Stomach (tissue), 4 donors: Measurements from ENCODE around the gene RFC5.

Experiments
- POLR2A ChIP-seq, 4 donors: fragments of 450-650 bp; IDR thresholded peaks; one replicate each; pipeline ENCODE4 v1.6.1; 2016; ENCODE audit warnings: antibody characterized with exemption in 4 of 4, control low read depth in 2 of 4, mild to moderate bottlenecking in 1 of 4, moderate library complexity in 1 of 4
- POLR2AphosphoS5 ChIP-seq, 3 donors: sonication (generic); formaldehyde crosslinking; IDR thresholded peaks; one replicate each; pipeline ENCODE4 v1.6.1; 2016; ENCODE audit warnings: antibody characterized with exemption in 3 of 3
- TF ChIP-seq, protein P1 (sequence below), 7 experiments: fragments of 450-650 bp in 4 of 7; fragments of 200-600 bp in 3 of 7; sonication (generic) in 3 of 7; IDR thresholded peaks; one replicate each; pipeline ENCODE4 v1.5.1; 2016 to 2019; ENCODE audit warnings: antibody characterized with exemption in 7 of 7, control low read depth in 2 of 7, mild to moderate bottlenecking in 1 of 7

DNA sequence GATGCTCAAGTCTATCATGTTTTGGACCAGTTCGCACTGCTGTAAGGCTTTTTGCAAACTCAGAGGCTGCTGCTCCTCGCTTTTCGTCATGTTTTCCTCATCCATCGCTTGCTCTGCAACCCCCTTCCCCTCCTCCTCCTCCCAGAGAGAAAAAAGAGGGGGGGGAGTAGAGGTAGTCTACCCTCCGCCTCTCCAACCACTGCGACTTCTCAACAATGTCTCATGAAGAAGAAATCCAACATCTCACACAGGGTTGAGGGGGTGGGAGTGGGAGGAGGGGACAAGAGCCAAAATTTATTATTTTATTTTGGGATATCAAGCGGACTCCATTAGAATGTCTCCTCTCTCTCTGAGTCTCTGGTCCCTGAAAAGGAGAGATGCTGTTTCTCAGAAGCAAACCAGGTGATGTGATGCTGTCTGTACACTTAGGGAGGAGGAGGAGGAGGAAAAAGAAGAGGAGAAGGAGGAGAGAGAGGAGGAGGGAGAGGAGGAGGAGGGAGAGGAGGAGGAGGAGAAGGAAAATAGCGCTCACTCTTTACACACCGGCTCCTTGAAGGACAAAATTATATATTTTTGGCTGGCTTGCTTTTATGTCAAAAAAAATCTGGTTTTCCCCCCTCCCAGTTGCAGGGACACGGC is 48.2 kb upstream of the RFC5 start:
- no peak for TF ChIP-seq POLR2A (IDR thresholded peaks at IDR 0.05)
- TF ChIP-seq, protein P1, sequence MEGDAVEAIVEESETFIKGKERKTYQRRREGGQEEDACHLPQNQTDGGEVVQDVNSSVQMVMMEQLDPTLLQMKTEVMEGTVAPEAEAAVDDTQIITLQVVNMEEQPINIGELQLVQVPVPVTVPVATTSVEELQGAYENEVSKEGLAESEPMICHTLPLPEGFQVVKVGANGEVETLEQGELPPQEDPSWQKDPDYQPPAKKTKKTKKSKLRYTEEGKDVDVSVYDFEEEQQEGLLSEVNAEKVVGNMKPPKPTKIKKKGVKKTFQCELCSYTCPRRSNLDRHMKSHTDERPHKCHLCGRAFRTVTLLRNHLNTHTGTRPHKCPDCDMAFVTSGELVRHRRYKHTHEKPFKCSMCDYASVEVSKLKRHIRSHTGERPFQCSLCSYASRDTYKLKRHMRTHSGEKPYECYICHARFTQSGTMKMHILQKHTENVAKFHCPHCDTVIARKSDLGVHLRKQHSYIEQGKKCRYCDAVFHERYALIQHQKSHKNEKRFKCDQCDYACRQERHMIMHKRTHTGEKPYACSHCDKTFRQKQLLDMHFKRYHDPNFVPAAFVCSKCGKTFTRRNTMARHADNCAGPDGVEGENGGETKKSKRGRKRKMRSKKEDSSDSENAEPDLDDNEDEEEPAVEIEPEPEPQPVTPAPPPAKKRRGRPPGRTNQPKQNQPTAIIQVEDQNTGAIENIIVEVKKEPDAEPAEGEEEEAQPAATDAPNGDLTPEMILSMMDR (IDR thresholded peaks at IDR 0.05) = no peak
- no peak for TF ChIP-seq POLR2AphosphoS5 (IDR thresholded peaks at IDR 0.05)
